ENCODE results near the gene ACBD6.

ACBD6 gene

GRCh38 chr1:180397175-180397574 lies 105.2 kb downstream of the ACBD6 start:
- H2AFZ ChIP-seq (ENCODE audit: low read length), result no peak overlapping the region
- no peaks in the 10 kb centered on the region for H3K9me3 ChIP-seq (ENCODE audit: low read length)
- no peaks in the 10 kb centered on the region for H4K20me1 ChIP-seq (ENCODE audit: insufficient read depth, low read length)
- H3K27ac ChIP-seq (ENCODE audit: low read depth, low read length, poor library complexity, severe bottlenecking), result no peak overlapping the region
- H3K36me3 ChIP-seq (ENCODE audit: insufficient read depth, low read length), result peaks cover 27% of the 10 kb centered on the region
- no peak overlapping the region for H3K4me2 ChIP-seq (ENCODE audit: low read length)
- no peaks in the 10 kb centered on the region for H3K27me3 ChIP-seq (ENCODE audit: insufficient read depth, low read length)
- no peaks in the 10 kb centered on the region for H3F3A ChIP-seq (ENCODE audit: insufficient read depth, low read length)
- TF ChIP-seq EZH2 (IDR thresholded peaks at IDR 0.05; ENCODE audit: borderline replicate concordance, low read length) (no peak), CTCF (IDR thresholded peaks at IDR 0.05; ENCODE audit: low read length) (no peak)
- H3K79me2 ChIP-seq (ENCODE audit: insufficient read depth, low read length), result no peaks in the 10 kb centered on the region
- H3K4me1 ChIP-seq (ENCODE audit: insufficient read depth, low read length, severe bottlenecking), result no peaks in the 10 kb centered on the region
- no peaks in the 10 kb centered on the region for H3K9me2 ChIP-seq (ENCODE audit: low read depth, low read length)
- H3K9ac ChIP-seq (ENCODE audit: low read length), result no peak overlapping the region
- no peak overlapping the region for H3K4me3 ChIP-seq (ENCODE audit: low read depth, low read length, poor library complexity, severe bottlenecking)

DNA sequence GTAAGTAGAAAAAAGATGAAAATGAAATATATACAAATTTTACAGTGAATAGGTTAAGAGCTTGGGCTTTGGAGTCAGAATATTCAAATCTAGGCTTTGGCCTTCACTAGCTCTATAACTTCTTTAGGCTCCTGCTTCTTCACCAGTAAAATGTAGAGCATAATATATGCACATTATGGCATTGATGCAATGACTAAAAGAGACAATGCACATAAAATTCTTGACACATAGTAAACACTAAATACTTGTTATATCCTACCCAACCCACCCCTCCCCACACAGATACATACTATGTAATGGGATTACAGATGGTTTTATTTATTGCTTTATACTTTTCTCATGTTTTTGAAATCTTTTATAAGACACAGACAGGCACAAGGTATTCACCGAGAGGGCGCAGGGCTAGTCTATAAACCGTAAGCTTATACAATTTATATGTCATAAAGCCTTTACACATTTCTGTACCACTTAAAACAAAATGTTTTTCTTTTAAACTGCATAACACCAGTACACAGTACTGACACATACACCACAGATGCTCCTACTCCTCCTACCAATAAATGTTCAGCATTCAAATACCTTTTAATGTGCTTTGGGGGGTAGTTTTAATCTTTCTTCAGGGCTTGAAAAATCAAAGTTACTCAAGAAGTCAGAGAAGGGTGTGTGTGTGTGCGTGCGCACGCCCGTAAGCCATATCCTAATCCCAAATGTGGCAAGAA lies 109.8 kb downstream of the ACBD6 start:
- Histone ChIP-seq H2AFZ (ENCODE audit: low read length) (no peak overlapping the region), H4K20me1 (ENCODE audit: insufficient read depth, low read length) (no peaks in the 10 kb centered on the region), H3K9me3 (ENCODE audit: low read length) (no peaks in the 10 kb centered on the region), H3K27me3 (ENCODE audit: insufficient read depth, low read length) (no peaks in the 10 kb centered on the region), H3K27ac (ENCODE audit: low read depth, low read length, poor library complexity, severe bottlenecking) (no peak overlapping the region), H3K36me3 (ENCODE audit: insufficient read depth, low read length) (peaks cover 27% of the 10 kb centered on the region), H3K4me3 (ENCODE audit: low read depth, low read length, poor library complexity, severe bottlenecking) (no peak overlapping the region), H3K4me1 (ENCODE audit: insufficient read depth, low read length, severe bottlenecking) (no peaks in the 10 kb centered on the region), H3F3A (ENCODE audit: insufficient read depth, low read length) (no peaks in the 10 kb centered on the region), H3K4me2 (ENCODE audit: low read length) (no peak overlapping the region), H3K9me2 (ENCODE audit: low read depth, low read length) (no peaks in the 10 kb centered on the region), H3K9ac (ENCODE audit: low read length) (no peak overlapping the region), H3K79me2 (ENCODE audit: insufficient read depth, low read length) (no peaks in the 10 kb centered on the region)
- TF ChIP-seq CTCF (IDR thresholded peaks at IDR 0.05; ENCODE audit: low read length) (no peak), EZH2 (IDR thresholded peaks at IDR 0.05; ENCODE audit: borderline replicate concordance, low read length) (no peak)

- no peaks in the 10 kb centered on the region for H3F3A ChIP-seq (ENCODE audit: insufficient read depth, low read length)
- no peaks in the 10 kb centered on the region for H3K9me2 ChIP-seq (ENCODE audit: low read depth, low read length)
- peaks cover 22% of the 10 kb centered on the region for H3K36me3 ChIP-seq (ENCODE audit: insufficient read depth, low read length)
- H3K27me3 ChIP-seq (ENCODE audit: insufficient read depth, low read length), result no peaks in the 10 kb centered on the region
- no peak for TF ChIP-seq EZH2 (IDR thresholded peaks at IDR 0.05; ENCODE audit: borderline replicate concordance, low read length)
- TF ChIP-seq CTCF (IDR thresholded peaks at IDR 0.05; ENCODE audit: low read length), result no peak
- no peak overlapping the region for H2AFZ ChIP-seq (ENCODE audit: low read length)
- no peak overlapping the region for H3K9ac ChIP-seq (ENCODE audit: low read length)
- no peak overlapping the region for H3K4me2 ChIP-seq (ENCODE audit: low read length)
- no peaks in the 10 kb centered on the region for H3K4me1 ChIP-seq (ENCODE audit: insufficient read depth, low read length, severe bottlenecking)
- no peaks in the 10 kb centered on the region for H4K20me1 ChIP-seq (ENCODE audit: insufficient read depth, low read length)
- H3K27ac ChIP-seq (ENCODE audit: low read depth, low read length, poor library complexity, severe bottlenecking), result no peak overlapping the region
- H3K4me3 ChIP-seq (ENCODE audit: low read depth, low read length, poor library complexity, severe bottlenecking), result no peak overlapping the region
- no peaks in the 10 kb centered on the region for H3K9me3 ChIP-seq (ENCODE audit: low read length)
- H3K79me2 ChIP-seq (ENCODE audit: insufficient read depth, low read length), result no peaks in the 10 kb centered on the region
These were observed 110.4 kb downstream of the ACBD6 start for GRCh38 chr1:180392020-180392419.
